ENCODE results near the gene DES.

Gene DES

GRCh38 chr2:219475697-219476651, 57.8 kb downstream of the DES start:
- DNase-seq = no peak
